ENCODE results near the gene DHX8.

GRCh38 chr17:43540821-43541674 lies 57.3 kb downstream of the DHX8 start:
- TF ChIP-seq POLR2AphosphoS5 (IDR thresholded peaks at IDR 0.05): no peak
- no peak for TF ChIP-seq POLR2A (IDR thresholded peaks at IDR 0.05)
- TF ChIP-seq, protein P1, sequence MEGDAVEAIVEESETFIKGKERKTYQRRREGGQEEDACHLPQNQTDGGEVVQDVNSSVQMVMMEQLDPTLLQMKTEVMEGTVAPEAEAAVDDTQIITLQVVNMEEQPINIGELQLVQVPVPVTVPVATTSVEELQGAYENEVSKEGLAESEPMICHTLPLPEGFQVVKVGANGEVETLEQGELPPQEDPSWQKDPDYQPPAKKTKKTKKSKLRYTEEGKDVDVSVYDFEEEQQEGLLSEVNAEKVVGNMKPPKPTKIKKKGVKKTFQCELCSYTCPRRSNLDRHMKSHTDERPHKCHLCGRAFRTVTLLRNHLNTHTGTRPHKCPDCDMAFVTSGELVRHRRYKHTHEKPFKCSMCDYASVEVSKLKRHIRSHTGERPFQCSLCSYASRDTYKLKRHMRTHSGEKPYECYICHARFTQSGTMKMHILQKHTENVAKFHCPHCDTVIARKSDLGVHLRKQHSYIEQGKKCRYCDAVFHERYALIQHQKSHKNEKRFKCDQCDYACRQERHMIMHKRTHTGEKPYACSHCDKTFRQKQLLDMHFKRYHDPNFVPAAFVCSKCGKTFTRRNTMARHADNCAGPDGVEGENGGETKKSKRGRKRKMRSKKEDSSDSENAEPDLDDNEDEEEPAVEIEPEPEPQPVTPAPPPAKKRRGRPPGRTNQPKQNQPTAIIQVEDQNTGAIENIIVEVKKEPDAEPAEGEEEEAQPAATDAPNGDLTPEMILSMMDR (IDR thresholded peaks at IDR 0.05): no peak
- TF ChIP-seq EP300 (IDR thresholded peaks at IDR 0.05; ENCODE audit: low read depth): no peak

All from transverse colon (tissue), 4 donors.